Breast epithelium (tissue), 3 donors: ENCODE results near the gene P4HA1.

ENCODE experiments used
- POLR2A ChIP-seq: fragments of 450-650 bp; IDR thresholded peaks from one replicate; pipeline ENCODE4 v1.6.1; 2016; ENCODE audit warnings: antibody characterized with exemption, mild to moderate bottlenecking, moderate library complexity
- POLR2AphosphoS5 ChIP-seq, 3 donors: sonication (generic); formaldehyde crosslinking; IDR thresholded peaks; one replicate each; pipeline ENCODE4 v1.6.1; 2017; ENCODE audit warnings: antibody characterized with exemption in 3 of 3

DNA sequence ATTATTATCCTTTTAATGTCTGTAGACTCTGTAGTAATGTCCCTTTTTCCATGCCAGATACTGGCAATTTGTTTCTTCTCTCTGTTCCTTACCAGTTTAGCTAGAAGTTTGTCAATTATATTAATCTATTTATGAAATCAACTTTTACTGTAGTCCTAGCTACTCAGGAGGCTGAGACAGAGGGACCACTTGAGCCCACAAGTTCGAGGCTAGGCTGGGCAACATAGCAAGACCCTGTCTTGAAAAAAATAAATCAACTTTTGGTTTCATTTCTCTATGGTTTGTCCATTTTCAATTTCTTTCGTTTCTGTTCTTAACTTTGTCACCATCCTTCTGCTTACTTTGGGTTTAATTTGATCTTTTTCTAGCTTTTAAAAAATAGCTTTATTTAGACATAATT is 99.6 kb downstream of the P4HA1 start:
- TF ChIP-seq POLR2A (no peak), POLR2AphosphoS5 (IDR thresholded peaks at IDR 0.05) (no peak)
